Sigmoid colon (tissue), 7 donors: ENCODE results near the gene BSG. TPM values are rescaled to one million over a fixed set of nuclear protein-coding genes. Genes with fewer than 3 reads are reported as not detected.
A peak's percentile ranks its signal among the peaks of the same experiment; 100 is the strongest.

Experiments
- DNase-seq: peaks from one replicate; pipeline ENCODE4 v3.0.0-alpha.2; 2019
- H3K27ac ChIP-seq, 4 donors: fragments of 200-600 bp; sonication (generic); one replicate each; pipeline ENCODE4 v1.5.1; 2016 to 2019; ENCODE audit warnings: mild to moderate bottlenecking in 1 of 4
- H3K27me3 ChIP-seq, 3 donors: fragments of 200-600 bp; sonication (generic); one replicate each; pipeline ENCODE4 v1.5.1; 2019; ENCODE audit warnings: mild to moderate bottlenecking in 1 of 3
- H3K36me3 ChIP-seq, 4 donors: fragments of 200-600 bp; sonication (generic); one replicate each; pipeline ENCODE4 v1.5.1; 2016 to 2019
- H3K4me1 ChIP-seq, 4 donors: fragments of 200-600 bp; sonication (generic); one replicate each; pipeline ENCODE4 v1.5.1; 2017 to 2019
- H3K4me3 ChIP-seq, 4 donors: fragments of 200-600 bp; sonication (generic); one replicate each; pipeline ENCODE4 v1.5.1; 2017 to 2019; ENCODE audit warnings: mild to moderate bottlenecking in 2 of 4, moderate library complexity in 1 of 4
- H3K9me3 ChIP-seq, 4 donors: fragments of 200-600 bp in 3 of 4; sonication (generic) in 3 of 4; one replicate each; pipeline versions ENCODE4 v1.5.1 to v1.6.1; 2013 to 2019
- EP300 ChIP-seq, 4 donors: sonication (generic); formaldehyde crosslinking; IDR thresholded peaks; one replicate each; pipeline ENCODE4 v1.6.1; 2017; ENCODE audit warnings: antibody characterized with exemption in 4 of 4
- POLR2A ChIP-seq, 2 donors: fragments of 450-650 bp; IDR thresholded peaks; one replicate each; pipeline ENCODE4 v1.6.1; 2016; ENCODE audit warnings: antibody characterized with exemption in 2 of 2, mild to moderate bottlenecking in 2 of 2, moderate library complexity in 2 of 2
- POLR2AphosphoS5 ChIP-seq, 4 donors: sonication (generic); formaldehyde crosslinking; IDR thresholded peaks; one replicate each; pipeline ENCODE4 v1.6.1; 2017; ENCODE audit warnings: antibody characterized with exemption in 4 of 4
- WGBS, 2 donors: extraction: QIAGEN DNeasy Blood & Tissue Kit; methylation state at CpG; one replicate each; pipeline ENCODE4 v1.1.7; 2013; 5-methylcytosine and 5-hydroxymethylcytosine counted together
- intact Hi-C: fragments of 100-400 bp; cut with DNase I; formaldehyde crosslinking; loops from one replicate; pipeline ENCODE4 v1.15.1; 2023
- polyA plus RNA-seq, 3 donors: library from polyadenylated mRNA; stranded (reverse); fragments of 200-250 nt; gene quantifications; one replicate each; pipeline ENCODE4 v1.2.3, GENCODE V29; 2013
- total RNA-seq, 4 donors: library from RNA; depleted of rRNA; stranded (reverse); fragments of >200 nt; gene quantifications; one replicate each; pipeline ENCODE4 v1.1.0, GENCODE V29; 2016
- TF ChIP-seq, protein P1 (sequence below), 4 experiments: fragments of 450-650 bp in 3 of 4; fragments of 200-600 bp in 1 of 4; IDR thresholded peaks; one replicate each; pipeline ENCODE4 v1.5.1; 2016 to 2019; ENCODE audit warnings: antibody characterized with exemption in 4 of 4, mild to moderate bottlenecking in 3 of 4, moderate library complexity in 2 of 4
- donor health status: healthy with polysubstance abuse.
- donor health status: Bipolar disorder and iron deficiency.
- donor health status: healthy.

Gene BSG
- total and polyA plus RNA-seq, 7 donors: 218 to 715 (median 475) TPM

DNA sequence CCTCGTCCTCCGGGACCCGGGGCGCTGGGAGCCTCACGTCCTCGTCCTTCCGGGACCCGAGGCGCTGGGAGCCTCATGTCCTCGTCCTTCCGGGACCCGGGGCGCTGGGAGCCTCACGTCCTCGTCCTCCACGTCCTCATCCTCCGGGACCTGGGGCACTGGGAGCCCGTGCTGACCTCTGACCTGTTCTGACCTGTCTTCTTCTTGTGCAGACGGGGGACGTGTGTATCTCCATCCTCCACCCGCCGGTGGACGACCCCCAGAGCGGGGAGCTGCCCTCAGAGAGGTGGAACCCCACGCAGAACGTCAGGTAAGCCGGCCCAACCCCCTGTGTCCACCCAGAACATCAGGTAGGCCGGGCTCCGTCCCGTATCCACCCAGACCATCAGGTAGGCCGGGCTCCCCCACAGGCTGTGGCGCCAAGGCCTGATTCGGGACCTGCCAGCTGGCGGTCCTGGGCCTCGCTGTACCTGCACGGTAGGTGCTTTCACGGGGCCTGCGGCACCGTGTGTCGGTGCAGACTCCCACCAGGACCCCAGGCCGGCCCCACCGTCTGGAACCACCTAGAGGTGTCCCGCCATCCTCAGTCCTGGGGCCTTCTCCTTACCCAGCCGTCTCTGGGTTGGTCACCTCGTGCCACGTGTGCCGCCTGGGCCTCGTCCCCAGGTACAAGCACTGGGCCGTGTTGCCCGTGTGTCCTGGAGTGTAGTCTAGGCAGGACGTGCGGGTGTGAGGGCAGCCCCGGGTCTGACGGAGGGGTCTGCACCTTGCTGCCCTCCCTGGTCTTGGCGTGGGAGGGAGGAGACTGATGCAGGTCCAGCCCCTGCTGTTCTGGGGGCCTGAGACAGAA is 36.1 kb upstream of the BSG start:
- WGBS, 2 donors: 92 to 94% methylated on average over 55 of the region's 55 CpGs
- Histone ChIP-seq H3K4me1 (peaks cover 0 to 44% (median 39%) of the 10 kb centered on the region in 4 donors), H3K36me3 (peaks cover 32 to 49% (median 37%) of the 10 kb centered on the region in 4 donors), H3K27ac (no peak overlapping the region), H3K27me3 (no peaks in the 10 kb centered on the region), H3K9me3 (no peaks in the 10 kb centered on the region), H3K4me3 (no peak overlapping the region)
- DNase-seq: no peak
- intact Hi-C loops: no loop called here
- TF ChIP-seq POLR2AphosphoS5 (IDR thresholded peaks at IDR 0.05) (no peak), EP300 (IDR thresholded peaks at IDR 0.05) (no peak), POLR2A (IDR thresholded peaks at IDR 0.05) (no peak)
- TF ChIP-seq, protein P1, sequence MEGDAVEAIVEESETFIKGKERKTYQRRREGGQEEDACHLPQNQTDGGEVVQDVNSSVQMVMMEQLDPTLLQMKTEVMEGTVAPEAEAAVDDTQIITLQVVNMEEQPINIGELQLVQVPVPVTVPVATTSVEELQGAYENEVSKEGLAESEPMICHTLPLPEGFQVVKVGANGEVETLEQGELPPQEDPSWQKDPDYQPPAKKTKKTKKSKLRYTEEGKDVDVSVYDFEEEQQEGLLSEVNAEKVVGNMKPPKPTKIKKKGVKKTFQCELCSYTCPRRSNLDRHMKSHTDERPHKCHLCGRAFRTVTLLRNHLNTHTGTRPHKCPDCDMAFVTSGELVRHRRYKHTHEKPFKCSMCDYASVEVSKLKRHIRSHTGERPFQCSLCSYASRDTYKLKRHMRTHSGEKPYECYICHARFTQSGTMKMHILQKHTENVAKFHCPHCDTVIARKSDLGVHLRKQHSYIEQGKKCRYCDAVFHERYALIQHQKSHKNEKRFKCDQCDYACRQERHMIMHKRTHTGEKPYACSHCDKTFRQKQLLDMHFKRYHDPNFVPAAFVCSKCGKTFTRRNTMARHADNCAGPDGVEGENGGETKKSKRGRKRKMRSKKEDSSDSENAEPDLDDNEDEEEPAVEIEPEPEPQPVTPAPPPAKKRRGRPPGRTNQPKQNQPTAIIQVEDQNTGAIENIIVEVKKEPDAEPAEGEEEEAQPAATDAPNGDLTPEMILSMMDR (IDR thresholded peaks at IDR 0.05): no peak

DNA sequence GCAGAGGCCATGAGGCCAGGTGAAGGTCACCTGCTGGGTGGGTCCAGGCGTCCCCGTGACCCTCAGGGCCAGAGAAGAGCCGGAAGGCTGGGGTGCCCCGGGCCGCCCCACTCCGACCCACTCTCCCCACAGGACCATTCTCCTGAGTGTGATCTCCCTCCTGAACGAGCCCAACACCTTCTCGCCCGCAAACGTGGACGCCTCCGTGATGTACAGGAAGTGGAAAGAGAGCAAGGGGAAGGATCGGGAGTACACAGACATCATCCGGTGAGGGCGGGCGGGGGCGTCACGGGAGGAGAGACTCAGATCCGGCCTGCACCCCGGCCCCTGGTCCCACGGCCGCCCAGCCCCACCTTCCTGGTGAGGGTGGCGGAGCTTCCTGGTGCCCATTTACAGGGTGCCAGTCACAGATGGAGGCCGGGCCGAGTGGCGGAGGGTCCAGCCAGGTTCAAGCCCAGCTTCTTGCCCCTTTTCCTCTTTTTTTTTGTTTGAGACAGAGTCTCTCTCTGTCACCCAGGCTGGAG is 35.5 kb upstream of the BSG start:
- H3K4me1 ChIP-seq: peaks cover 0 to 44% (median 39%) of the 10 kb centered on the region in 4 donors
- intact Hi-C loops: no loop called here
- no peak overlapping the region for H3K27ac ChIP-seq
- WGBS, 2 donors: 95 to 96% methylated on average over 26 of the region's 26 CpGs
- no peak for DNase-seq
- no peaks in the 10 kb centered on the region for H3K27me3 ChIP-seq
- H3K4me3 ChIP-seq: no peak overlapping the region
- H3K9me3 ChIP-seq: no peaks in the 10 kb centered on the region
- peaks cover 36 to 56% (median 44%) of the 10 kb centered on the region in 4 donors for H3K36me3 ChIP-seq
- TF ChIP-seq, protein P1 (IDR thresholded peaks at IDR 0.05): no peak
- TF ChIP-seq POLR2AphosphoS5 (IDR thresholded peaks at IDR 0.05) (no peak), POLR2A (IDR thresholded peaks at IDR 0.05) (no peak), EP300 (IDR thresholded peaks at IDR 0.05) (no peak)

DNA sequence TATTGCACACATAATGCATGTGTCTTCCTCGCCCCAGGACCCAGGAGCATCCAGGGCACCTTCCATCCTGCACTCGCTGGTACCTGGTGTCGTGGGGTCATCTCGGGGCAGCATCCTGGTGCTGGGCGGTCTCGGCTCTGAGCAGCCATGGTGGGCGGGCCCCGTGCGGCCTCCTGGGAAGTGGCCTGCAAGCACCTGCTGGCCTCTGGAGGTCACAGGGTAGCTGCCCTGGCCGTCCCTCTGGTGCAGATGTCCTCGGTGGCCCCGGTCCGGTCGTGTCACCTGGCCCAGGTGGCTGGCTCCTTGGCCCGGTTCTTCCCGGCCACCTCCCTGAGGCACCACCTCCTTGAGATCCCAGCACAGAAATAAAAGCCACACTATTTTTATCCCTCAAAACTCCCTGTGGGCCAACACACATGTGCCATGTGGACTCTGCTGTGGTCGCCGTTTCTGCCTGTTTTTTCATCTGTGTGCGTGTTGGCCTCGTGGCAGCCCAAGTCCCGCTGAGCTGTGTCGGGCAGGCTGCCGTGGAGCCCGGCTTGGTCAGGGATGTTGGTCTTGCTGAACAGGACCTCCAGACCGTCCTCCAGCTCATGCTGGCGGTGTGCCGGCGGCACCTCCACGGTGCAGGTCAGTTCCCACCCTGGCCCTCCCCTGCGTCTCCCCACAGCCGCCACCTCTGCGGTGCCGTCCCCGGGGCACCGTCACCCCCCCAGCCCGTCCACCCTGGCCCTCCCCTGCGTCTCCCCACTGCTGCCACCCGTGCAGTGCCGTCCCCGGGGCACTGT is 33.6 kb upstream of the BSG start:
- intact Hi-C loops: no loop called here
- H3K4me3 ChIP-seq: no peak overlapping the region
- peaks cover 45 to 66% (median 53%) of the 10 kb centered on the region in 4 donors for H3K36me3 ChIP-seq
- H3K27ac ChIP-seq: no peak overlapping the region
- TF ChIP-seq, protein P1 (IDR thresholded peaks at IDR 0.05): no peak
- TF ChIP-seq POLR2A (IDR thresholded peaks at IDR 0.05) (no peak), EP300 (IDR thresholded peaks at IDR 0.05) (no peak), POLR2AphosphoS5 (IDR thresholded peaks at IDR 0.05) (no peak)
- peaks cover 0 to 35% (median 28%) of the 10 kb centered on the region in 4 donors for H3K4me1 ChIP-seq
- DNase-seq: no peak
- H3K9me3 ChIP-seq: no peaks in the 10 kb centered on the region
- no peaks in the 10 kb centered on the region for H3K27me3 ChIP-seq
- 93 to 94% methylated on average over 40 of the region's 40 CpGs for WGBS, 2 donors

DNA sequence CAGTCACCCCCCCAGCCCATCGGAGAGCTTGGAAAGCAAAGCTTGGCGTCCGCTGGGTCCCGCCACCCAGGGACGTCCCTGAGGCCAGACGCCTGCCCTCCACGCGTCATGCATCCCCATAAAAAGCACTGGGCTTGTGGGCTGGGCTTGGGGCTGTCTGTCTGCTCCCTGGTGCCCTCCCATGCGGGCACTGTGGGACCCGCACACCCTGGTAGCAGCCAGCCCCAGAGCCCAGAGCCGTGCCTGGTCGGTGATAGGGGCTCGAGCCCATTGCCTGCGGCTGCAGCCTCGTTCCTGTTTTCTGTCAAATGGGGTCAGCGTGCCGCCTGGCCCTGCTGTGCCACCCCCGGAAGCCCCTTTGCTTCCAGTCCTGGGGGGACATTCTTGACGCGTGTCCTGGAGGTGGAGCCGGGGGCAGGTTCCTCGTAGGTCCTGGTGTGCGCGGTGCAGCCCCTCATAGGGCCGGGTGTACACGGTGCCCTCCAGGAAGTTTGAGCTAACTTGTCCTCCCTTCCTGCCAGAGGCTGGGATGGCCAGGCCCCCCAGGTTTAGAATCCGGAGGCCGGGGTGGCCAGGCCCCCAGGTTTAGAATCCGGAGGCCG is 32.9 kb upstream of the BSG start:
- H3K27ac ChIP-seq: no peak overlapping the region
- WGBS, 2 donors: 93 to 94% methylated on average over 30 of the region's 30 CpGs
- no peaks in the 10 kb centered on the region for H3K27me3 ChIP-seq
- peaks cover 45 to 66% (median 53%) of the 10 kb centered on the region in 4 donors for H3K36me3 ChIP-seq
- no peaks in the 10 kb centered on the region for H3K9me3 ChIP-seq
- H3K4me1 ChIP-seq: peaks cover 0 to 35% (median 27%) of the 10 kb centered on the region in 4 donors
- no peak overlapping the region for H3K4me3 ChIP-seq
- DNase-seq: peak; percentile 66
- TF ChIP-seq POLR2A (IDR thresholded peaks at IDR 0.05) (no peak), POLR2AphosphoS5 (IDR thresholded peaks at IDR 0.05) (no peak), EP300 (IDR thresholded peaks at IDR 0.05) (no peak)
- TF ChIP-seq, protein P1 (IDR thresholded peaks at IDR 0.05): no peak
- intact Hi-C loops: no loop called here
